IMR-90 (cell line): ENCODE data around the gene CASTOR1. TPM values are rescaled to one million over a fixed set of nuclear protein-coding genes. Genes with fewer than 3 reads are reported as not detected.

Experiments used
- ATAC-seq: fragments of 200-7000 bp; cut with Tn5 transposase; 2 replicates; pipeline ENCODE4 v1.9.1; 2020; ENCODE audit warnings: low read depth, mild to moderate bottlenecking, moderate library complexity
- BruUV-seq: library from RNA; stranded (reverse); fragments of 400-500 nt; replicated peaks from 2 replicates; lab custom pipeline; 2021; lab: Mats Ljungman, UMichigan
- CTCF ChIA-PET: fragments of 300-600 bp; formaldehyde crosslinking; extraction: SDS; loops from one replicate; lab custom pipeline; 2021; ENCODE audit warnings: antibody characterized with exemption; lab: Yijun Ruan, JAX
- POLR2A ChIA-PET: fragments of 300-600 bp; sonication (Branson Sonifier 250); formaldehyde crosslinking; loops from one replicate; lab custom pipeline; 2022; ENCODE audit warnings: antibody characterized with exemption; ENCODE audit not compliant: unreplicated experiment; lab: Charles Lee
- DNase-seq: peaks from one replicate; pipeline ENCODE4 v3.0.0; 2013
- H2AFZ ChIP-seq: replicated peaks from 2 replicates; pipeline ENCODE3; 2013; ENCODE audit warnings: low read length, mild to moderate bottlenecking; ENCODE audit not compliant: poor library complexity
- H2AK5ac ChIP-seq: 2 replicates; pipeline ENCODE4 v1.6.1; 2013; ENCODE audit warnings: low read depth, low read length, inconsistent platforms
- H2AK9ac ChIP-seq: replicated peaks from 2 replicates; pipeline ENCODE3; 2013; ENCODE audit warnings: mild to moderate bottlenecking, low read depth, low read length, moderate library complexity; ENCODE audit not compliant: poor library complexity
- H2BK120ac ChIP-seq: 2 replicates; pipeline ENCODE4 v1.6.1; 2013; ENCODE audit warnings: low read depth, low read length, inconsistent platforms
- H2BK15ac ChIP-seq: 3 replicates; pipeline ENCODE4 v1.6.1; 2013; ENCODE audit warnings: low read depth, low read length, inconsistent platforms
- H2BK20ac ChIP-seq: 2 replicates; pipeline ENCODE4 v1.6.1; 2013; ENCODE audit warnings: low read depth, mild to moderate bottlenecking, inconsistent platforms, low read length, moderate library complexity
- H2BK5ac ChIP-seq: 2 replicates; pipeline ENCODE4 v1.6.1; 2013; ENCODE audit warnings: mild to moderate bottlenecking, low read depth, low read length, inconsistent platforms; ENCODE audit not compliant: poor library complexity, severe bottlenecking
- H3K14ac ChIP-seq: replicated peaks from 2 replicates; pipeline ENCODE4 v1.6.1; 2013; ENCODE audit warnings: low read depth, low read length, inconsistent platforms
- H3K18ac ChIP-seq: 2 replicates; pipeline ENCODE4 v1.6.1; 2013; ENCODE audit warnings: low read depth, low read length, control low read depth
- H3K23ac ChIP-seq: 2 replicates; pipeline ENCODE4 v1.6.1; 2013; ENCODE audit warnings: low read depth, low read length, inconsistent platforms
- H3K27ac ChIP-seq: 2 replicates; pipeline ENCODE4 v1.5.1; 2013; ENCODE audit warnings: mild to moderate bottlenecking, control low read depth, low read length; ENCODE audit not compliant: insufficient read depth
- H3K27me3 ChIP-seq: 2 replicates; pipeline ENCODE4 v1.6.1; 2013; ENCODE audit warnings: low read length; ENCODE audit not compliant: control insufficient read depth, insufficient read depth
- H3K36me3 ChIP-seq: 2 replicates; pipeline ENCODE4 v1.6.1; 2013; ENCODE audit warnings: low read length, mixed read lengths; ENCODE audit not compliant: control insufficient read depth, insufficient read depth
- H3K4ac ChIP-seq: 2 replicates; pipeline ENCODE4 v1.6.1; 2013; ENCODE audit warnings: low read depth, low read length, inconsistent platforms
- H3K4me1 ChIP-seq: 2 replicates; pipeline ENCODE4 v1.6.1; 2013; ENCODE audit warnings: low read length, mixed read lengths; ENCODE audit not compliant: control insufficient read depth, insufficient read depth
- H3K4me2 ChIP-seq: 2 replicates; pipeline ENCODE4 v1.6.1; 2013; ENCODE audit warnings: low read depth, mild to moderate bottlenecking, control low read depth, low read length, moderate library complexity
- H3K4me3 ChIP-seq: 2 replicates; pipeline ENCODE4 v1.5.1; 2013; ENCODE audit warnings: low read depth, mild to moderate bottlenecking, control low read depth, low read length, moderate library complexity; ENCODE audit not compliant: insufficient read depth
- H3K56ac ChIP-seq: 2 replicates; pipeline ENCODE4 v1.6.1; 2013; ENCODE audit warnings: low read length, inconsistent platforms; ENCODE audit not compliant: insufficient read depth; ENCODE audit errors: extremely low read depth
- H3K79me1 ChIP-seq, 2 experiments: 2 replicates each; pipeline ENCODE4 v1.6.1; 2013; ENCODE audit warnings: low read length in 2 of 2, inconsistent platforms in 1 of 2, low read depth in 1 of 2
- H3K9ac ChIP-seq: 2 replicates; pipeline ENCODE4 v1.6.1; 2013; ENCODE audit warnings: low read depth, low read length, control low read depth
- H3K9me1 ChIP-seq: 2 replicates; pipeline ENCODE4 v1.6.1; 2013; ENCODE audit warnings: low read length, inconsistent platforms; ENCODE audit not compliant: insufficient read depth
- H3K9me3 ChIP-seq: 2 replicates; pipeline ENCODE4 v1.6.1; 2013; ENCODE audit warnings: low read length; ENCODE audit not compliant: control insufficient read depth, insufficient read depth
- H4K20me1 ChIP-seq: 2 replicates; pipeline ENCODE4 v1.6.1; 2013; ENCODE audit warnings: low read length, inconsistent platforms; ENCODE audit not compliant: insufficient read depth
- H4K5ac ChIP-seq: 2 replicates; pipeline ENCODE4 v1.6.1; 2013; ENCODE audit warnings: mild to moderate bottlenecking, low read depth, low read length, control low read depth
- H4K8ac ChIP-seq, 2 experiments: 2 replicates each; pipeline ENCODE4 v1.6.1; 2013; ENCODE audit warnings: low read depth in 2 of 2, low read length in 2 of 2, control low read depth in 1 of 2, inconsistent platforms in 1 of 2
- H4K91ac ChIP-seq: 2 replicates; pipeline ENCODE4 v1.6.1; 2013; ENCODE audit warnings: low read depth, low read length, inconsistent platforms; ENCODE audit not compliant: insufficient read depth
- BHLHE40 ChIP-seq: fragments of 150-350 bp; IDR thresholded peaks from 2 replicates; pipeline ENCODE4 v1.6.1; 2016; ENCODE audit warnings: mild to moderate bottlenecking, low read depth, low read length
- FOS ChIP-seq: fragments of 150-350 bp; IDR thresholded peaks from 2 replicates; pipeline ENCODE4 v1.6.1; 2016; ENCODE audit warnings: low read depth, low read length
- MAFK ChIP-seq: IDR thresholded peaks from 2 replicates; pipeline ENCODE4 v1.6.1; 2012; ENCODE audit warnings: low read depth, low read length, improper control_type of control experiment
- MAZ ChIP-seq: IDR thresholded peaks from 2 replicates; pipeline ENCODE4 v1.6.1; 2012; ENCODE audit warnings: low read depth, mild to moderate bottlenecking, low read length, improper control_type of control experiment, moderate library complexity, borderline replicate concordance
- POLR2A ChIP-seq: IDR thresholded peaks from 2 replicates; pipeline ENCODE4 v1.6.1; 2012; ENCODE audit warnings: mild to moderate bottlenecking, low read depth, low read length
- RAD21 ChIP-seq: IDR thresholded peaks from 2 replicates; pipeline ENCODE4 v1.6.1; 2012; ENCODE audit warnings: low read length, improper control_type of control experiment
- RCOR1 ChIP-seq: IDR thresholded peaks from 2 replicates; pipeline ENCODE4 v1.6.1; 2012; ENCODE audit warnings: mild to moderate bottlenecking, low read length, improper control_type of control experiment; ENCODE audit not compliant: insufficient replicate concordance
- RFX5 ChIP-seq: IDR thresholded peaks from 2 replicates; pipeline ENCODE4 v1.8.0; 2012; ENCODE audit warnings: low read depth, mild to moderate bottlenecking, low read length, moderate library complexity
- WGBS, 2 experiments: methylation state at CpG; one replicate each; pipeline versions ENCODE4 v1.1.5 to v1.1.7; 2013; ENCODE audit warnings: missing lambda C conversion rate in 2 of 2; ENCODE audit not compliant: insufficient read length in 1 of 2; ENCODE audit errors: extremely low coverage in 2 of 2; 5-methylcytosine and 5-hydroxymethylcytosine counted together
- dilution Hi-C: fragments of 300-500 bp; cut with HindIII; formaldehyde crosslinking; loops from one replicate; pipeline ENCODE4 v1.14.3; 2018; ENCODE audit warnings: low sequenced_read_pairs; ENCODE audit not compliant: unreplicated experiment
- in situ Hi-C: fragments of 300-500 bp; cut with MboI; formaldehyde crosslinking; loops from 3 replicates; pipeline ENCODE4 v1.14.3; 2019; ENCODE audit warnings: low sequenced_read_pairs, inconsistent platforms, mixed read lengths
- intact Hi-C: fragments of 100-400 bp; cut with micrococcal nuclease; formaldehyde crosslinking; loops from 2 replicates; pipeline ENCODE4 v1.10.0; 2022
- polyA plus RNA-seq, 3 experiments: library from polyadenylated mRNA; depleted of rRNA; stranded (reverse); fragments of >200 nt; gene quantifications; 2 replicates each; pipeline ENCODE4 v1.2.3, GENCODE V29; 2012; ENCODE audit warnings: low replicate concordance in 1 of 3
- total RNA-seq: library from RNA; depleted of rRNA; stranded (reverse); fragments of >200 nt; gene quantifications from 2 replicates; pipeline ENCODE4 v1.2.3, GENCODE V29; 2012
- TF ChIP-seq, protein P1 (sequence below): conservative IDR thresholded peaks from 2 replicates; pipeline ENCODE4 v1.5.1; 2012; ENCODE audit warnings: mild to moderate bottlenecking, low read depth, low read length, improper control_type of control experiment
- TF ChIP-seq, protein P2 (sequence below): fragments of 150-350 bp; IDR thresholded peaks from 2 replicates; pipeline ENCODE4 v1.6.1; 2017; ENCODE audit warnings: mild to moderate bottlenecking, antibody characterized with exemption, low read length, low read depth

Gene CASTOR1
- total and polyA plus RNA-seq, 2 of the 4 experiments (the other 2 are of a cell fraction), result 10.6 to 23.5 TPM

DNA sequence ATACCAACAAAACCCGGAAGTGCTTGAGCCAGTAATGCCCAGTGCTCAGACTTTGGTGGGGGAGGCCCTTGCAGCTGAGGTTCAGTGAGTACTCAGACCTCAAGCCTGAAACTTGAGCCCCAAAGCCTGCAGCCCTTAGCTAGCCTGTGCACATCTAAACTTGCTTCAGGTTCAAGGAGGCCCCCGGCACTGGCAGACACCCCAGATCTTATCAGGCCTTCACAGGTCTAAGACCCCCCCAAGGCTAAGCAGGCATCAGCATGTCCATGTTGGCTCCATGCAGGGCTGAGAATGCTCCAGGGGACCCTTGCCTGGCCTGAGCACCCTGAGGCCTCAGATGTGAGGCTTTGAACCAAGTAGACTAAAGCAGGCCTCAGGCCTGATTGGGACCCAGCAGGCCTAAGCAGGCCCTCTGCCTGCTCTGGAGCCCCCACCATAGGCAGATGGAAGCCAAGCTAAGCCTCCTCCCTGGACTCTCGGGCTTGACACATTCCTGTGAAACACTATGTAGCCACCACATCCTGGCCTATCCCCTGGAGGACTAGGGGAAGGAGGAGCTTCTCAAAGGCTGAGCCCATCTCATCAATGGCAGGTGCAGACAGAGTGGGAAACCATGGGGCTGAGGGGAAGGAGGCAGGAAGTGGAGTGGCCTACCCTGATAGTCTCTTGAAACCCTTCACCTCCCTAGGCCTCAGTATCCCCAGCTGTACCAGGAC lies 1.2 kb upstream of the CASTOR1 start:
- peak overlapping the region; percentile 15; the same call in 1 of the 2 replicates for H3K14ac ChIP-seq
- peak overlapping the region in 1 of 2 experiments; percentile 22; a peak in 1 of 4 replicates for H4K8ac ChIP-seq
- H3K4me3 ChIP-seq, result no peak overlapping the region
- no peak overlapping the region; the same call in 1 of the 2 replicates for H3K4ac ChIP-seq
- dilution Hi-C loops (no loop called here), in situ Hi-C loops (no loop called here), intact Hi-C loops (no loop called here)
- peak overlapping the region; percentile 48; the same call in 1 of the 2 replicates for H2AK5ac ChIP-seq
- TF ChIP-seq MAZ (no peak), RFX5 (no peak), MAFK (no peak), FOS (no peak), RCOR1 (no peak), POLR2A (no peak), RAD21 (no peak), BHLHE40 (no peak)
- TF ChIP-seq, protein P1, sequence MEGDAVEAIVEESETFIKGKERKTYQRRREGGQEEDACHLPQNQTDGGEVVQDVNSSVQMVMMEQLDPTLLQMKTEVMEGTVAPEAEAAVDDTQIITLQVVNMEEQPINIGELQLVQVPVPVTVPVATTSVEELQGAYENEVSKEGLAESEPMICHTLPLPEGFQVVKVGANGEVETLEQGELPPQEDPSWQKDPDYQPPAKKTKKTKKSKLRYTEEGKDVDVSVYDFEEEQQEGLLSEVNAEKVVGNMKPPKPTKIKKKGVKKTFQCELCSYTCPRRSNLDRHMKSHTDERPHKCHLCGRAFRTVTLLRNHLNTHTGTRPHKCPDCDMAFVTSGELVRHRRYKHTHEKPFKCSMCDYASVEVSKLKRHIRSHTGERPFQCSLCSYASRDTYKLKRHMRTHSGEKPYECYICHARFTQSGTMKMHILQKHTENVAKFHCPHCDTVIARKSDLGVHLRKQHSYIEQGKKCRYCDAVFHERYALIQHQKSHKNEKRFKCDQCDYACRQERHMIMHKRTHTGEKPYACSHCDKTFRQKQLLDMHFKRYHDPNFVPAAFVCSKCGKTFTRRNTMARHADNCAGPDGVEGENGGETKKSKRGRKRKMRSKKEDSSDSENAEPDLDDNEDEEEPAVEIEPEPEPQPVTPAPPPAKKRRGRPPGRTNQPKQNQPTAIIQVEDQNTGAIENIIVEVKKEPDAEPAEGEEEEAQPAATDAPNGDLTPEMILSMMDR, result no peak
- TF ChIP-seq, protein P2, sequence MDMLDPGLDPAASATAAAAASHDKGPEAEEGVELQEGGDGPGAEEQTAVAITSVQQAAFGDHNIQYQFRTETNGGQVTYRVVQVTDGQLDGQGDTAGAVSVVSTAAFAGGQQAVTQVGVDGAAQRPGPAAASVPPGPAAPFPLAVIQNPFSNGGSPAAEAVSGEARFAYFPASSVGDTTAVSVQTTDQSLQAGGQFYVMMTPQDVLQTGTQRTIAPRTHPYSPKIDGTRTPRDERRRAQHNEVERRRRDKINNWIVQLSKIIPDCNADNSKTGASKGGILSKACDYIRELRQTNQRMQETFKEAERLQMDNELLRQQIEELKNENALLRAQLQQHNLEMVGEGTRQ, result no peak
- H4K20me1 ChIP-seq, result peaks cover 26% of the 10 kb centered on the region
- no peak overlapping the region for H2BK20ac ChIP-seq
- H3K56ac ChIP-seq, result no peak overlapping the region
- H3K9me1 ChIP-seq, result peaks cover 6% of the 10 kb centered on the region
- no peak overlapping the region for H3K18ac ChIP-seq
- H3K23ac ChIP-seq, result no peak overlapping the region
- DNase-seq (peak; percentile 48), ATAC-seq (no peak)
- POLR2A ChIA-PET, result interaction anchor here (0.6 kb wide), 1 partner anchor 189 kb away, joined by 3 read pairs; no protein-coding TSS in a partner anchor
- H2BK5ac ChIP-seq, result peak overlapping the region; percentile 18
- H4K5ac ChIP-seq, result no peak overlapping the region
- 0 out of 2 replicates have a peak overlapping the region, but pooled peaks have one; percentile 93 for H3K4me2 ChIP-seq
- BruUV-seq, result no TSS peak
- no peak overlapping the region for H4K91ac ChIP-seq
- CTCF ChIA-PET, result no interaction called here
- H2BK15ac ChIP-seq, result no peak overlapping the region
- H2AK9ac ChIP-seq, result peak overlapping the region; percentile 85
- no peak overlapping the region for H3K9ac ChIP-seq
- no peaks in the 10 kb centered on the region for H3K9me3 ChIP-seq
- peaks cover 0 to 14% of the 10 kb centered on the region in 2 experiments; a peak in 3 of 4 replicates for H3K79me1 ChIP-seq
- no peak overlapping the region for H2BK120ac ChIP-seq
- 20% methylated on average over 1 of the region's 3 CpGs; no CpG with 5 or more reads in 1 of the 2 experiments for WGBS, 2 experiments
- peaks cover 20% of the 10 kb centered on the region; the same call in 1 of the 2 replicates for H3K4me1 ChIP-seq
- H3K27ac ChIP-seq, result no peak overlapping the region
- H3K27me3 ChIP-seq, result no peaks in the 10 kb centered on the region
- H3K36me3 ChIP-seq, result peaks cover 50% of the 10 kb centered on the region
- H2AFZ ChIP-seq, result peak overlapping the region; percentile 89
